Stimulated activated CD4-positive, alpha-beta T cell treated with anti-CD3 and anti-CD28 coated beads, Interleukin-4, amount 100 ng/mL, for 4 hours (primary cell): ENCODE results near the gene HNRNPA3.
"Not testable (repeated sequence)": the region's sequence is repeated elsewhere in the genome, so short reads cannot be mapped to it uniquely, and the experiment has no call there.

Source experiments
- DNase-seq, 2 experiments: peaks; one replicate each; pipeline ENCODE4 v3.0.0-alpha.2; 2020

Gene HNRNPA3

GRCh38 chr2:177235855-177236437 is 23.4 kb downstream of the HNRNPA3 start:
- no peak for DNase-seq

- no peak for DNase-seq
Observed at GRCh38 chr2:177237932-177238331, 25.3 kb downstream of the HNRNPA3 start.

GRCh38 chr2:177239053-177239452 is 26.5 kb downstream of the HNRNPA3 start:
- DNase-seq: no peak

- peak in 1 of 2 experiments; percentile 22 for DNase-seq
Observed at GRCh38 chr2:177239932-177240630, 27.5 kb downstream of the HNRNPA3 start.

- no peak for DNase-seq
Observed at GRCh38 chr2:177241711-177242120, 29.1 kb downstream of the HNRNPA3 start.

- DNase-seq: no peak
Observed at GRCh38 chr2:177242121-177242987, 29.8 kb downstream of the HNRNPA3 start.

GRCh38 chr2:177243073-177243472 is 30.5 kb downstream of the HNRNPA3 start:
- no peak for DNase-seq

GRCh38 chr2:177243476-177243875 is 30.9 kb downstream of the HNRNPA3 start:
- no peak for DNase-seq

- DNase-seq: no peak
Observed at GRCh38 chr2:177244244-177244771, 31.7 kb downstream of the HNRNPA3 start.

- no peak for DNase-seq
Observed at GRCh38 chr2:177245010-177245422, 32.4 kb downstream of the HNRNPA3 start.

GRCh38 chr2:177246000-177246399 is 33.4 kb downstream of the HNRNPA3 start:
- DNase-seq: no peak

GRCh38 chr2:177246523-177247030 is 34.0 kb downstream of the HNRNPA3 start:
- not testable (repeated sequence) for DNase-seq

GRCh38 chr2:177247693-177248262 is 35.2 kb downstream of the HNRNPA3 start:
- DNase-seq: no peak

GRCh38 chr2:177249038-177249437 is 36.4 kb downstream of the HNRNPA3 start:
- no peak for DNase-seq

- no peak for DNase-seq
Observed at GRCh38 chr2:177250461-177250860, 37.9 kb downstream of the HNRNPA3 start.

GRCh38 chr2:177251165-177251542 is 38.6 kb downstream of the HNRNPA3 start:
- no peak for DNase-seq

GRCh38 chr2:177252808-177253531 is 40.4 kb downstream of the HNRNPA3 start:
- no peak for DNase-seq

- DNase-seq: no peak
Observed at GRCh38 chr2:177253704-177254103, 41.1 kb downstream of the HNRNPA3 start.

- DNase-seq: no peak
Observed at GRCh38 chr2:177254433-177255226, 42.0 kb downstream of the HNRNPA3 start.

GRCh38 chr2:177255227-177255601 is 42.6 kb downstream of the HNRNPA3 start:
- DNase-seq: no peak

GRCh38 chr2:177256026-177256425 is 43.4 kb downstream of the HNRNPA3 start:
- no peak for DNase-seq
